AG10803 (cell line): ENCODE measurements around the gene JMJD8.

Experiments used
- DNase-seq: peaks from one replicate; pipeline ENCODE4 v3.0.0; 2010; ENCODE audit warnings: low read depth
- H3K4me3 ChIP-seq: 2 replicates; pipeline ENCODE4 v1.5.1; 2011; ENCODE audit warnings: mild to moderate bottlenecking, low read length, control low read depth
- CTCF ChIP-seq: conservative IDR thresholded peaks from 2 replicates; pipeline ENCODE4 v1.5.1; 2011; ENCODE audit warnings: mild to moderate bottlenecking, low read length, control low read depth, inconsistent platforms

The JMJD8 gene

GRCh38 chr16:725463-726187, 41.5 kb upstream of the JMJD8 start:
- no peak for TF ChIP-seq CTCF
- no peak overlapping the region for H3K4me3 ChIP-seq

GRCh38 chr16:725041-725376, 40.9 kb upstream of the JMJD8 start:
- TF ChIP-seq CTCF, result no peak
- no peak for DNase-seq
- no peak overlapping the region for H3K4me3 ChIP-seq

More at GRCh38 chr16:725463-726187, 41.5 kb upstream of the JMJD8 start:
- no peak for DNase-seq

- no peak overlapping the region for H3K4me3 ChIP-seq
- TF ChIP-seq CTCF, result no peak
- DNase-seq, result no peak
These were observed 40.3 kb upstream of the JMJD8 start for GRCh38 chr16:724188-725040.

- no peak overlapping the region for H3K4me3 ChIP-seq
- no peak for DNase-seq
- TF ChIP-seq CTCF, result no peak
These were observed 39.6 kb upstream of the JMJD8 start for GRCh38 chr16:723695-724094.

GRCh38 chr16:722835-723633, 38.9 kb upstream of the JMJD8 start:
- DNase-seq, result no peak
- no peak for TF ChIP-seq CTCF
- no peak overlapping the region for H3K4me3 ChIP-seq

- DNase-seq, result no peak
- no peak for TF ChIP-seq CTCF
- peak overlapping the region; percentile 70 for H3K4me3 ChIP-seq
These were observed 37.8 kb upstream of the JMJD8 start for GRCh38 chr16:721765-722540.
